Fibroblast of villous mesenchyme (primary cell): Measurements from ENCODE around the gene ADCY4. TPM values are rescaled to one million over a fixed set of nuclear protein-coding genes. Genes with fewer than 3 reads are reported as not detected.

Experiments used
- DNase-seq: peaks from one replicate; pipeline ENCODE4 v3.0.0-alpha.2; 2010; ENCODE audit warnings: low read depth
- H3K4me3 ChIP-seq: 2 replicates; pipeline ENCODE4 v1.5.1; 2011; ENCODE audit warnings: low read depth, mild to moderate bottlenecking, low read length
- total RNA-seq: library from RNA; depleted of rRNA; stranded (reverse); fragments of >200 nt; gene quantifications from 2 replicates; pipeline ENCODE4 v1.2.3, GENCODE V29; 2012
- TF ChIP-seq, protein P1 (sequence below): IDR thresholded peaks from 2 replicates; pipeline ENCODE4 v1.5.1; 2012; ENCODE audit warnings: low read depth, mild to moderate bottlenecking, low read length; ENCODE audit not compliant: insufficient read depth

Gene ADCY4
- total RNA-seq, 1 donor, result 18.1 TPM

- no peak for DNase-seq
- TF ChIP-seq, protein P1, sequence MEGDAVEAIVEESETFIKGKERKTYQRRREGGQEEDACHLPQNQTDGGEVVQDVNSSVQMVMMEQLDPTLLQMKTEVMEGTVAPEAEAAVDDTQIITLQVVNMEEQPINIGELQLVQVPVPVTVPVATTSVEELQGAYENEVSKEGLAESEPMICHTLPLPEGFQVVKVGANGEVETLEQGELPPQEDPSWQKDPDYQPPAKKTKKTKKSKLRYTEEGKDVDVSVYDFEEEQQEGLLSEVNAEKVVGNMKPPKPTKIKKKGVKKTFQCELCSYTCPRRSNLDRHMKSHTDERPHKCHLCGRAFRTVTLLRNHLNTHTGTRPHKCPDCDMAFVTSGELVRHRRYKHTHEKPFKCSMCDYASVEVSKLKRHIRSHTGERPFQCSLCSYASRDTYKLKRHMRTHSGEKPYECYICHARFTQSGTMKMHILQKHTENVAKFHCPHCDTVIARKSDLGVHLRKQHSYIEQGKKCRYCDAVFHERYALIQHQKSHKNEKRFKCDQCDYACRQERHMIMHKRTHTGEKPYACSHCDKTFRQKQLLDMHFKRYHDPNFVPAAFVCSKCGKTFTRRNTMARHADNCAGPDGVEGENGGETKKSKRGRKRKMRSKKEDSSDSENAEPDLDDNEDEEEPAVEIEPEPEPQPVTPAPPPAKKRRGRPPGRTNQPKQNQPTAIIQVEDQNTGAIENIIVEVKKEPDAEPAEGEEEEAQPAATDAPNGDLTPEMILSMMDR, result no peak
- no peak overlapping the region for H3K4me3 ChIP-seq
These were observed 45.1 kb downstream of the ADCY4 start for GRCh38 chr14:24289649-24290280.

DNA sequence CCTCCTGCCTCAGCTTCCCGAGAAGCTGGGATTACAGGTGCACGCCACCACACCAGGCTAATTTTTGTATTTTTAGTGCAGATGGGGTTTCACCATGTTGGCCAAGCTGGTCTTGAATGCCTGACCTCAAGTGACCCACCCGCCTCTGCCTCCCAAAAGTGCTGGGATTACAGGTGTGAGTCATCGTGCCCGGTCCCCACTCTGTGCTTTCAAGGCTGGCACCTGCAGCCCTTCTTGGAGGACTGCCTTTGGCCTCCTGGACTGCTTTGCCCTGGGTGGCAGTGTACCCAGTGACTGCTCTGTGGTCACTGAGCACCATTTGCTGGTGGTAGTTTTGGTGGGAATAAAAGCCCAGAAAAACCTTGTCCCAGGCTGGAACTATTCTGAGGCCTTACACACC is 47.9 kb downstream of the ADCY4 start:
- no peak overlapping the region for H3K4me3 ChIP-seq
- TF ChIP-seq, protein P1, result no peak
- DNase-seq, result no peak

GRCh38 chr14:24285351-24285750 is 49.5 kb downstream of the ADCY4 start:
- TF ChIP-seq, protein P1, result no peak
- DNase-seq, result no peak
- no peak overlapping the region for H3K4me3 ChIP-seq

DNA sequence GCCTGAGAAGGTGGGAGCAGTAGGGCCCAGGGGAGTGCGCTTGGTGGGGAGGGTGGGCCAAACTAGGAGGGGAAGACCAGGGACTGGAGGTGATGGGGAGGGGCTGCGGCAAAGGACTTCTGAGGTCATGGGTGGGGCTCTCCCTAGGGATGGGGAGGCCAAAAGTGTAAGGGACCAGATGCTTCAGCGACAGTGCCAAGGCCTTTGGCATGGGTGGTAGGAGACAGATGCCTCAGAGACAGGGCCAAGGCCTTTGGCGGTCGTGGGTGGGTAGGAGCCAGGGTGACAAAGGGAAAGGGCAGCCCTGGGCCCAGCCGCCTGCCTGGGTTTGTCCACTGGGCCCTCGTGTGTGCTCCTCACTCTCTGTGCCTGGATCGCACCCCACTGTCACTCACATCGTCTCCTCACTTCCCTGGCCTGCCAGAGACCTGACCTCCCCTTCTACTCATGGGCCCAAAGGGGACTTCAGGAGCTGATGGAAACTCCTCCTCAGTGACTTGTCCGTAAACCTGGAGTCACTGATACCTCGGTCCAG is 50.3 kb downstream of the ADCY4 start:
- no peak overlapping the region for H3K4me3 ChIP-seq
- TF ChIP-seq, protein P1, result no peak
- no peak for DNase-seq

- DNase-seq, result no peak
- H3K4me3 ChIP-seq, result no peak overlapping the region
These were observed 50.9 kb downstream of the ADCY4 start for GRCh38 chr14:24283796-24284460.

DNA sequence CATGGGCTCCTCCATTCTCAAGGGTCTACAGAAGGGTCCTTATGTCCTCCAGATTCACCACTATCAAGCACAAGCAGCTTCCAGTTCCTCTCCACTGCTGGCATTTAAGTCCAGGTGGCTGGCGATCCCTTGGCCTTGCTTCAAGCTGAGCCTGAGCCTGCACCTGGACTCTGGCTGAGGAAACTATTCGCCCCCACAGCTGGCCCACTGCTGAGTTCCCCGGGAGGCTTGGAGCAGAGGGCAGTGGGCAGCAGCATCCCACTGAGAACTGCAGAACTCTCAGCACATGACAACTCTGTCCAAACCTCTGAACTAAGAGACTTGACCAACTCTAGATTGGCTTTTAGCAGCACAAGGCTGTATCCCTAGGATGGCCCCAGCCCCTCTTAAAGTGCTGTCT is 52.1 kb downstream of the ADCY4 start:
- TF ChIP-seq, protein P1, result no peak
- H3K4me3 ChIP-seq, result no peak overlapping the region
- no peak for DNase-seq

More at GRCh38 chr14:24283796-24284460, 50.9 kb downstream of the ADCY4 start:
- TF ChIP-seq, protein P1, result no peak
